Osteoblast (primary cell): ENCODE data around the gene NCAPD2. TPM values are rescaled to one million over a fixed set of nuclear protein-coding genes. Genes with fewer than 3 reads are reported as not detected.

Source experiments
- DNase-seq: peaks from one replicate; pipeline ENCODE4 v3.0.0; 2011; ENCODE audit warnings: low spot score, mixed read lengths; ENCODE audit not compliant: insufficient read length; ENCODE audit errors: missing footprints
- H2AFZ ChIP-seq: 2 replicates; pipeline ENCODE4 v1.6.0; 2011; ENCODE audit warnings: mild to moderate bottlenecking, low read length
- H3K27ac ChIP-seq: 2 replicates; pipeline ENCODE4 v1.5.1; 2011; ENCODE audit warnings: mild to moderate bottlenecking, low read depth, low read length, moderate library complexity
- H3K27me3 ChIP-seq: 2 replicates; pipeline ENCODE4 v1.6.0; 2012; ENCODE audit warnings: mild to moderate bottlenecking, control low read depth, inconsistent platforms, low read length, moderate library complexity; ENCODE audit not compliant: insufficient read depth
- H3K36me3 ChIP-seq: 2 replicates; pipeline ENCODE4 v1.5.1; 2011; ENCODE audit warnings: mild to moderate bottlenecking, low read length, control low read depth, moderate library complexity; ENCODE audit not compliant: insufficient read depth
- H3K4me1 ChIP-seq: 2 replicates; pipeline ENCODE4 v1.5.1; 2011; ENCODE audit warnings: mild to moderate bottlenecking, low read length, control low read depth, moderate library complexity; ENCODE audit not compliant: insufficient read depth
- H3K4me2 ChIP-seq: 2 replicates; pipeline ENCODE4 v1.6.0; 2011; ENCODE audit warnings: mild to moderate bottlenecking, low read length; ENCODE audit not compliant: insufficient read depth
- H3K4me3 ChIP-seq: fragments of 200-600 bp; sonication (generic); 3 replicates; pipeline ENCODE4 v1.5.1; 2012; ENCODE audit warnings: mild to moderate bottlenecking, low read length, inconsistent platforms; ENCODE audit not compliant: insufficient read depth
- H3K79me2 ChIP-seq: 2 replicates; pipeline ENCODE4 v1.6.0; 2012; ENCODE audit warnings: mild to moderate bottlenecking, low read length, control low read depth, inconsistent platforms; ENCODE audit not compliant: insufficient read depth
- H3K9me3 ChIP-seq: 2 replicates; pipeline ENCODE4 v1.5.1; 2011; ENCODE audit warnings: low read depth, low read length, control low read depth
- H4K20me1 ChIP-seq: 2 replicates; pipeline ENCODE4 v1.6.0; 2012; ENCODE audit warnings: mild to moderate bottlenecking, low read length, control low read depth; ENCODE audit not compliant: insufficient read depth
- total RNA-seq: library from RNA; depleted of rRNA; stranded (reverse); fragments of >200 nt; gene quantifications from 2 replicates; pipeline ENCODE4 v1.2.3, GENCODE V29; 2012
- TF ChIP-seq, protein P1 (sequence below): IDR thresholded peaks from 2 replicates; pipeline ENCODE4 v1.5.1; 2011; ENCODE audit warnings: mild to moderate bottlenecking, low read depth, low read length, moderate library complexity; ENCODE audit errors: extremely low read depth

NCAPD2 gene
- total RNA-seq, 1 donor = 21.0 TPM

DNA sequence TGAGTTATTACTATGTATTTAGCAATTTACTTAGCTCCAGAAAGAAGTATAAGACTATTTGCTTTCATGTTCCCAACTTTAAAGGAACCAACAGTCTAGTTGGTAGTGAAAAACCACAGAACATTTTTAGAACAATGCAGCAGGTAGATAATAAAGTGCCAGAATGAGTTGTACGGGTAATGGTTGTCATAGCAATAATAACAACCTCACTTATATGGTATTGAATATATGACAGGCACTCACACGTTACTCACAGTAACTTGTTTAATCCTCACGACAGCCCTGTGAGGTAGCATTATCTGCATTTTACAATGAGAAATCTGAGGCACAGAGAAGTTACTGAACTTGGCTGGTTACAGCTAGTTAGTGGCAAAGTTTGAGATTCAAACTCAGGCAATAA lies 29.8 kb downstream of the NCAPD2 start:
- H2AFZ ChIP-seq = no peak overlapping the region
- H3K4me2 ChIP-seq = no peak overlapping the region
- peaks cover 90% of the 10 kb centered on the region for H3K36me3 ChIP-seq
- no peak overlapping the region for H3K4me3 ChIP-seq
- TF ChIP-seq, protein P1, sequence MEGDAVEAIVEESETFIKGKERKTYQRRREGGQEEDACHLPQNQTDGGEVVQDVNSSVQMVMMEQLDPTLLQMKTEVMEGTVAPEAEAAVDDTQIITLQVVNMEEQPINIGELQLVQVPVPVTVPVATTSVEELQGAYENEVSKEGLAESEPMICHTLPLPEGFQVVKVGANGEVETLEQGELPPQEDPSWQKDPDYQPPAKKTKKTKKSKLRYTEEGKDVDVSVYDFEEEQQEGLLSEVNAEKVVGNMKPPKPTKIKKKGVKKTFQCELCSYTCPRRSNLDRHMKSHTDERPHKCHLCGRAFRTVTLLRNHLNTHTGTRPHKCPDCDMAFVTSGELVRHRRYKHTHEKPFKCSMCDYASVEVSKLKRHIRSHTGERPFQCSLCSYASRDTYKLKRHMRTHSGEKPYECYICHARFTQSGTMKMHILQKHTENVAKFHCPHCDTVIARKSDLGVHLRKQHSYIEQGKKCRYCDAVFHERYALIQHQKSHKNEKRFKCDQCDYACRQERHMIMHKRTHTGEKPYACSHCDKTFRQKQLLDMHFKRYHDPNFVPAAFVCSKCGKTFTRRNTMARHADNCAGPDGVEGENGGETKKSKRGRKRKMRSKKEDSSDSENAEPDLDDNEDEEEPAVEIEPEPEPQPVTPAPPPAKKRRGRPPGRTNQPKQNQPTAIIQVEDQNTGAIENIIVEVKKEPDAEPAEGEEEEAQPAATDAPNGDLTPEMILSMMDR = no peak
- no peaks in the 10 kb centered on the region for H3K27me3 ChIP-seq
- H4K20me1 ChIP-seq = no peaks in the 10 kb centered on the region
- H3K4me1 ChIP-seq = no peaks in the 10 kb centered on the region
- no peaks in the 10 kb centered on the region for H3K9me3 ChIP-seq
- no peak overlapping the region for H3K27ac ChIP-seq
- H3K79me2 ChIP-seq = no peaks in the 10 kb centered on the region
- no peak for DNase-seq

DNA sequence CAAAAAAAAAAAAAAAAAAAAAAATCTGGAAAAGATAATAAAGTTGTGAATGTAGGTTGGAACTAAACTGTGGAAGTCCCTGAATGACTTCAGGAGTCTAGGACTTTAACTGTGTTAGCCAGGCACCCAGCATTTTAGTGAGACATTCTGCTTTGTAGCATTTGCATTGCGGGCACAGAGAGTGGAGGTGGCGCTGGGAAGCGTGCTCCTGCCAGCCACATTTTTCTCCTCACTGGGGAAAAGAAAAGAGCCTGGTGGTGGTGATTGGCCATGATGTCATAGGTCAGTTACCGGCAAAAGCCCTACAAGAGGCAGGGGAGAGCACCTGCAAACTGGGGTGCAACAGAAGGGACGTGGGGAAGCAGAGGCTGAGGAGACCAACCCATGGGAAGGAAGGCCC lies 30.7 kb downstream of the NCAPD2 start:
- H3K9me3 ChIP-seq = no peaks in the 10 kb centered on the region
- no peaks in the 10 kb centered on the region for H3K79me2 ChIP-seq
- no peak for DNase-seq
- no peak overlapping the region for H3K4me3 ChIP-seq
- no peak overlapping the region for H3K4me2 ChIP-seq
- no peak overlapping the region for H2AFZ ChIP-seq
- H3K27ac ChIP-seq = no peak overlapping the region
- H3K4me1 ChIP-seq = no peaks in the 10 kb centered on the region
- H3K36me3 ChIP-seq = peaks cover 91% of the 10 kb centered on the region
- no peaks in the 10 kb centered on the region for H3K27me3 ChIP-seq
- H4K20me1 ChIP-seq = no peaks in the 10 kb centered on the region
- TF ChIP-seq, protein P1 = no peak

DNA sequence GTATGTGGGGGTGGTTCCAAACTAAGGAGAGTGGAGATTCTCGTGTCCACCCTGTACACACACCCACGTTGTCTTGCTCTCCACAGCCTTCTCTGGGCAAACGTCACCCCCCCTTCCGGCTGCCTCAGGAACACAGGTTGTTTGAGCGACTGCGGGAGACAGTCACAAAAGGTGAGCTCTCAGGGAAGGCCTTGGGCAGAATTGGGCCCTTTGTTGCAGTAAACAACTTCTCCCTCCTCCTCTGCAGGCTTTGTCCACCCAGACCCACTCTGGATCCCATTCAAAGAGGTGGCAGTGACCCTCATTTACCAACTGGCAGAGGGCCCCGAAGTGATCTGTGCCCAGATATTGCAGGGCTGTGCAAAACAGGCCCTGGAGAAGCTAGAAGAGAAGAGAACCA lies 32.3 kb downstream of the NCAPD2 start:
- H3K79me2 ChIP-seq = no peaks in the 10 kb centered on the region
- no peak overlapping the region for H2AFZ ChIP-seq
- H3K27ac ChIP-seq = no peak overlapping the region
- no peak overlapping the region for H3K4me2 ChIP-seq
- H3K4me3 ChIP-seq = no peak overlapping the region
- TF ChIP-seq, protein P1 = no peak
- no peaks in the 10 kb centered on the region for H3K4me1 ChIP-seq
- no peak for DNase-seq
- H3K27me3 ChIP-seq = no peaks in the 10 kb centered on the region
- peaks cover 96% of the 10 kb centered on the region for H3K36me3 ChIP-seq
- H3K9me3 ChIP-seq = no peaks in the 10 kb centered on the region
- H4K20me1 ChIP-seq = no peaks in the 10 kb centered on the region

DNA sequence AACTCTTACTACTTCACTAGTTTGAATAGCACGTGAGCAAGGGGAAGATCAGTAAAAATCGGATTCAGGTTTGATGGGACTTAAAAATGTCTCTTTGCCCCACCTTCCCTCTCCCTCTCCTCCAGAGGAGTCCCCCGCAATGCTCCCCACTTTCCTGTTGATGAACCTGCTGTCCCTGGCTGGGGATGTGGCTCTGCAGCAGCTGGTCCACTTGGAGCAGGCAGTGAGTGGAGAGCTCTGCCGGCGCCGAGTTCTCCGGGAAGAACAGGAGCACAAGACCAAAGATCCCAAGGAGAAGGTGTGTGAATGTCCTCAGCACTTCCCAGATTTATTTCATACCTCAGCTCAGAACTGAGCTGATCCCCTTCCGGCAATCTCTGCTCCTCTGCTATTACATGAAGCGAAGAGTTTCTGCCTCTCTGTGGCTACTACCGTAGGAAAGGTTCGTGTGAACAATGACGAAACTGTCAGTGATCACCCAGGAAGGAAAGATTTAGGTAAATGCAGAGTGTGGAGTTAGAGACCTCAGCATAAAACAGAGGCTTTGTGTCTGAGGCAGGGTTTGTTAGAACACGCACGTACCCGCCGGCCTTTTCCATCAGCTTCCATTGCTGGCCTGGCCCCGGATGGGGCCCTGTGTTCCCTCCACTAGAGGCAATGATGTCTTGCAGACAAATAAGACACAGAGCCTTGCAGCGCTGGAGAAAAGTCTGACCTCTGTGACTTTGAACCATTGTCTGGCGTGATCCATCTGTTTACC lies 33.0 kb downstream of the NCAPD2 start:
- peaks cover 4% of the 10 kb centered on the region for H3K4me1 ChIP-seq
- TF ChIP-seq, protein P1 = no peak
- no peaks in the 10 kb centered on the region for H3K79me2 ChIP-seq
- H3K27ac ChIP-seq = no peak overlapping the region
- DNase-seq = no peak
- H3K9me3 ChIP-seq = no peaks in the 10 kb centered on the region
- H3K4me3 ChIP-seq = no peak overlapping the region
- H2AFZ ChIP-seq = no peak overlapping the region
- no peaks in the 10 kb centered on the region for H4K20me1 ChIP-seq
- peaks cover 94% of the 10 kb centered on the region for H3K36me3 ChIP-seq
- no peak overlapping the region for H3K4me2 ChIP-seq
- no peaks in the 10 kb centered on the region for H3K27me3 ChIP-seq
